GM10266 (cell line): ENCODE results near the gene CPNE1.

Source experiments
- DNase-seq: peaks from one replicate; pipeline ENCODE4 v3.0.0; 2012; ENCODE audit errors: extremely low spot score
- TF ChIP-seq, protein P1 (sequence below): IDR thresholded peaks from 2 replicates; pipeline ENCODE4 v1.5.1; 2012; ENCODE audit warnings: mild to moderate bottlenecking, low read depth; ENCODE audit not compliant: control insufficient read depth, insufficient read depth; ENCODE audit errors: missing control alignments

Gene CPNE1

GRCh38 chr20:35582131-35582530 lies 82.6 kb downstream of the CPNE1 start:
- TF ChIP-seq, protein P1, sequence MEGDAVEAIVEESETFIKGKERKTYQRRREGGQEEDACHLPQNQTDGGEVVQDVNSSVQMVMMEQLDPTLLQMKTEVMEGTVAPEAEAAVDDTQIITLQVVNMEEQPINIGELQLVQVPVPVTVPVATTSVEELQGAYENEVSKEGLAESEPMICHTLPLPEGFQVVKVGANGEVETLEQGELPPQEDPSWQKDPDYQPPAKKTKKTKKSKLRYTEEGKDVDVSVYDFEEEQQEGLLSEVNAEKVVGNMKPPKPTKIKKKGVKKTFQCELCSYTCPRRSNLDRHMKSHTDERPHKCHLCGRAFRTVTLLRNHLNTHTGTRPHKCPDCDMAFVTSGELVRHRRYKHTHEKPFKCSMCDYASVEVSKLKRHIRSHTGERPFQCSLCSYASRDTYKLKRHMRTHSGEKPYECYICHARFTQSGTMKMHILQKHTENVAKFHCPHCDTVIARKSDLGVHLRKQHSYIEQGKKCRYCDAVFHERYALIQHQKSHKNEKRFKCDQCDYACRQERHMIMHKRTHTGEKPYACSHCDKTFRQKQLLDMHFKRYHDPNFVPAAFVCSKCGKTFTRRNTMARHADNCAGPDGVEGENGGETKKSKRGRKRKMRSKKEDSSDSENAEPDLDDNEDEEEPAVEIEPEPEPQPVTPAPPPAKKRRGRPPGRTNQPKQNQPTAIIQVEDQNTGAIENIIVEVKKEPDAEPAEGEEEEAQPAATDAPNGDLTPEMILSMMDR: no peak
- DNase-seq: no peak

GRCh38 chr20:35579196-35579595 lies 85.5 kb downstream of the CPNE1 start:
- DNase-seq: no peak
- TF ChIP-seq, protein P1: no peak

GRCh38 chr20:35578469-35578868 lies 86.2 kb downstream of the CPNE1 start:
- TF ChIP-seq, protein P1: no peak
- DNase-seq: no peak

GRCh38 chr20:35576816-35577215 lies 87.9 kb downstream of the CPNE1 start:
- TF ChIP-seq, protein P1: no peak
- DNase-seq: no peak
